HG03460 (cell line): Measurements from ENCODE around the gene WNT8A.
"Not testable (repeated sequence)": the region's sequence is repeated elsewhere in the genome, so short reads cannot be mapped to it uniquely, and the experiment has no call there.

Experiments
- ATAC-seq: cut with Tn5 transposase; IDR thresholded peaks from one replicate; pipeline ENCODE4 v1.9.1; 2021; ENCODE audit not compliant: unreplicated experiment

The WNT8A gene

DNA sequence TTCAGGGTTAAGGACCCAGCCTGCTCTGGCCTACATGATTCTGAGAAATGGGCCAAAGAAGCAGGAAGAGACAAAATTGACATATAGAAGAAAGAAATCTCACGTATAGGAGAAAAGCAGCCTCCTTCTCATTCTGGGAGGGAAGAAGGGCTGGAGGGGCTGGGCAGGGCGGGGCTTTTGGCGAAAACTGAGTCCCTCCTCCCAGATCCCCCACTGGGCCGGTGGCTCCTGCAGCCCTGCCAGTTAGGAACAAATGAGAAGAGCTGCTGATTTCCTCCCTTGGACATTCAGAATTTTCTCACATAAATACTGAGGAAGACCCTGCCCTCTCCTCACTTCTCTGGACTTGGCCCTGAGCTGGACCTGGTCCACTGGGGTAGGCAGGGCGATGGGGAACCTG, at the start of gene WNT8A:
WNT8A (plus strand) TSS at position 332 of the 400 bp plus-strand sequence. CDS start 95 bp downstream, outside the sequence.
- ATAC-seq, result no peak

DNA sequence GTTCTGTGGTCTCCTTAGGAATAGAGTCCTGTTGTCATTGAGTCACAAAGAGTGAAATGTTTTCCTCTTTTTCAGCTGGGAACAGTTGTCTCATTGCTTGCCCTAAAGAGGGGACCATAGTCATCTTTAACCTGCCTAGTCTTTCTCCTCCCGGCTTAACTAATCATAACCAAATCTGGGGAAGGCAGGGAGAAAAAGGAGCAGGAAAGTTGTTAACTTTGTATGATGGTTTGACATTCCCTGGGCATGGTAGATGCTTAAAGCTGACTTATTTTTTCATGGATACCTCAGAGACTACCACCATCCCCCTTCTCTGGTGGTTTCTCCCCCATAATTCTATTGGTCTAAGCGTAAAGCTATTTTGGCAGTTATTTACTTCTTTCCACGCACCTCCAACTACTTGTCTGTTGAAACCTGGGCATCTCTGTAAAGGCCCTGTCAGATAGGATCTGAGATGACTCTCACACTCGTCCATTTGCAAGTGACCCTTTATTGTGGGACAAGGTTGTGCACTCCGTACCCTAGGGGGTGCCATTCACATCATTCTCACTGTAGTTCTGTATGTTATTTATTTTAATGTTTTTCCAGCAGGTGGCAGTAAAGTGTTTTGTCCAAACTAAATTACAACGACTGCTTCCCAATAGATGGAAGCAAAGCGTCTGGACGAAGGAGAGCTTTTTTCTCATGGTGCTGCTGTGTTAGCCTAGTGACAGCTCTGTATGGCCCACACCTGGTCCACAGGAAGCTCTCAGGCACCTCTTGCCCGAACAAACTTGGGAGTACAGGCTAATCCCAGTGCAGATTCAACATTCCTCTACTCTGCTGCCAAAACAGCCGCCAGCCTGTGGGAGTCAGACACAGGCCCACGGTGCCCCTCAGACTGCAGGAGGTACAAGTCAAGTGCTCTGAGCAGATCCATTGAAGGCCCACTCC, 48.0 kb upstream of the WNT8A start:
- ATAC-seq, result peak; percentile 30

DNA sequence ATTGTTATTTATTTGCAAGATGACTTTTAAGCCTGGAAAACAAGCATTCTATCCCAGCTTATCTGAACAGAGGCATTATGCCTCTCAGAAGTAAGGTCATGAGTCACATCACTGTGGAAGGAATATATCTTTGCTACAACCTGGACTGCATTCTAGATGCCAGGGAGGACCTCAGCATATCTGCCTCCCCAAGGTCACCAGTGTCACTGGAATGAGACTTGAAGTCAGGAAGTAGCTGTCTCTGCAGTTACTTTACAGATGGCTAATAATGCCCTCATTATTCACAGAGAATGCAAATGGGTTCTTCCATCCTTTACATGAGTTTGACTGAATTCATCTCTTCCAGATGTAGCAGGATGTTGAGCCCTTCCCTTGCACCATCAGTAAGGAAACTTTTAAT, 46.6 kb upstream of the WNT8A start:
- no peak for ATAC-seq

DNA sequence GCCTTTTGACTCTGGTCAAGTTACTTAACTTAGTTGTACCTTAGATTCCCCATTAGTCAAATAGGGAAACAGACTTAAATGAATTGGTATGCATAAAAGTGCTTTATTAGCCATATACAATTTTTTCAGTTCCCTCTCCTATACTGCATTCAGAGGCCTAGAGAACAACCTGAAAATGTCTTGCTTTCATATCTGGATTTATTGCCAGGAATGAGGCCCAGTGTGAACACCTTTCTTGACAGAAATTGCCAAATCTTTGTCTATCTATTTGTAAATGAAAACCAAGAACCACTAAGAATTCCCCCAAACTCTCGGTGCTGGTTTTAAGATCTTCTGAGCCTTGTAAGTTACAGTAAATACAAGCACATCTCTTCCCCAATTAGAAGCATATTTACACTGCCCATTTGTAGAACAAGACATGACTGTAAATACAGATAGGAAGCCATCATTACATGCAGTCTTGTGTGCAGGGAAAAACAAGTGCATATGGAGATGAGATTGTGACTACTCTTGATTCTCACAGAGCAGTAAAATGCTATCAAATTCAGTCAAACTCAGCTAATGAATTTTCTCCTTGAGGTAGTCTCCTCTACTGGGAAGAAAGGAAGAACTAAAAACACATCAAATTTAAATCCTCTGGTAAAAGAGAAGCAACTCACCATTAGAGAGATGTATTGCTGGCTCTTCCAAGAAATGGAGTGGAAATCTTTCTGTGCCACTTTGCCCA, 45.8 kb upstream of the WNT8A start:
- no peak for ATAC-seq

GRCh38 chr5:138038826-138039225, 45.0 kb upstream of the WNT8A start:
- ATAC-seq, result no peak

DNA sequence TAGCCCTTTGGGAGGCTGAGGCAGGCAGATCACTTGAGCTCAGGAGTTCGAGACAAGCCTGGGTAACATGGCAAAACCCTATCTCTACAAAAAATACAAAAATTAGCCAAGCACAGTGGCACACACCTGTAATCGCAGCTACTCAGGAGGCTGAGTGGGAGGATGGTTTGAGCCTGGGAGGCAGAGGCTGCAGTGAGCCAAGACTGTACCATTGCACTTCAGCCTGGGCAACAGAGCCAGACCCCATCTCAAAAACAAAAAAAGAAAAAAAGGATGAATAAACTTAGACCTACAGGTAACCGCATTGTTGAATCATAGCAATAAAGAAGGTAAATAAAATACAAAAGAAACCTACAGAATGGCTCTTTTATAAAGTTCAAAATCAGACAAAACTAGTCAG, 38.5 kb upstream of the WNT8A start:
- ATAC-seq, result not testable (repeated sequence)

DNA sequence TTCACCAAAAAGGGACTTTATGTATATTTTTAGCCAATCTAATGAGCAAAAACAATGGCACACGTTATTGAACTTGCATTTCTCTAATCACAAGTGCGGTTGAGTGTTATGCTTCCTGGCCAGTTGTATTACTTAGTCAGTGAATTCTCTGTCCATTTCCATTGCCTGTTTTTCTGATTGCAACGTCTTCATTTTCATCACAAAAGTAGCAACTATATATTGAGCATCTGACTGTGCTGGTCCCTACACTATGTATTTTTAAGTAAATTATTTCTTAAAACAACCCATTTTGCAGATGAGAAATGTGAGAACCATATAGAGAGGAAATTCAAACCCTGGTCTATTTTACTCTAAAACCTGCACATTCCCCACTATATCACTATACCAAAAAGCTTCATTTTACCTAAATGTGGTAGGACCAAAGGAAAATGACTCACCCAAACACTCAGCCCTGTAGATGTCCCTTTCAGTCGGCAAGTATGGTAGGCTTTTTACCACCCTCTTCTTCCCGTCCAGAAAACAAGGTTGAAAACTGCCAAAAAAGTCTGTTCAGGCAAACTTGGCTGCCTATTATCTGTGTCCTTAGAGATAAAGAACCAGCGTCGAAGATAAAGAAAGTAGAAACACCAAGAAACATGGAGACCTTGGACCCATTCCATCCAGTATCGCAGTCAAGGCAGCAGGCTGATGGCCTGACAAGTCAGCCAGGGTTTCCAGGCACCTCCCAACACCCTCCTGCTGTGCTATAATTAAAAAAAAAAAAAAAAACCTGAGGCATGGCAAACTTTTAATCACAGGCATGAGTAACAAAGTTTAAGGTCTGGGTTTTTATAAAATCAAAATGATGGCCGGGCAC, 32.2 kb upstream of the WNT8A start:
- no peak for ATAC-seq

- not testable (repeated sequence) for ATAC-seq
Measured at GRCh38 chr5:138052718-138053117, 31.1 kb upstream of the WNT8A start.

DNA sequence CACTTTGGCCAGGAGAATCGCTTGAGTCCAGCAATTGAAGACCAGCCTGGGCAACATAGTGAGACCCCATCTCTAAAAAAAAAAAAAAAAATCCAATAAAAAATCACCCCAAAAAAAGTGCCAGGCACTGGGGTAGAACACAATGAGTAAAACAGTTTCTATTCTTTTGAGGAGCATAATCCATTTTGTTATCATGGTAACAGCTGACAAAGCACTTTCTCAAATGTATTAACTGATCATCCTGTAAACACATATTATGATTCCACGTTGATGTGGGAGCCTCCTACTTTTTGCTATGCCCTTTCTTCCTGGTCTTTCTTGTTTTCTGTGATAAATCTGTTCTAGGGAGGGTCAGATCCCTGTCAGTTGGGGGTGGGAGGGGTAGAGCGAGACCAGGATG, 30.3 kb upstream of the WNT8A start:
- no peak for ATAC-seq

- no peak for ATAC-seq
Measured at GRCh38 chr5:138054206-138054605, 29.6 kb upstream of the WNT8A start.

DNA sequence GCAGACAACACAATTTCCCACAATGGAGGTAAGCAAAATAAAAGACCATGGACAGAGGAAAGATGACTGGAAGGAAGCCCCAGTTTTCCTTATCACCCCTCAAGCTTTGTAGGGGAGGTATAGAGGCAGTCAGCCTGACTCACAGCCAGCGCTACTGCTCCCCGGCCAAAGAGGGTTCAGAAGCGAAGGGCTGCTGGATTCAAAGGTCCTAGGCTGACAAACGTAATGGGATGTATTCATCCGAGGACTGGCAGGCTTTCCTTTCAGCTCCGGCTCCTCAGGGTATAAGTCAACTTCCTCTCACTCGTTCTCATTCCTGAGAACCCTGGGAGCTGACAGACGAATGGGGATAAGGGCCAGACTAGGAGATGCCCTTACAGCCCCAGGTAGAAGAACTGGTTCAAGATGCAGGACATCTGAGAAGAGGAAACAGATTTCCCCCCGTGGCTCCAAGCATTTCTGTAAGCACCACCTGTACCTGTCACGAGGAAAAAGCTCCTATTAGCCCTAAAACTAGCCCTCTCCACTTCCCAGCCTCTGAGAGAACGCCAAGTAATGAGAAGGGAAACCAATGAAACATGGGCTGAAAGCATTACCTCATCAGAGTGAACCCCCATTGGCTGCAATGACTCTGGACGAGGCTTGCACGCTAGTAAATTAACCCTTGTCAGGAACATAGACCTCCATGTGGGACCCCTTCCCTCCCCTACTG, 28.8 kb upstream of the WNT8A start:
- no peak for ATAC-seq

DNA sequence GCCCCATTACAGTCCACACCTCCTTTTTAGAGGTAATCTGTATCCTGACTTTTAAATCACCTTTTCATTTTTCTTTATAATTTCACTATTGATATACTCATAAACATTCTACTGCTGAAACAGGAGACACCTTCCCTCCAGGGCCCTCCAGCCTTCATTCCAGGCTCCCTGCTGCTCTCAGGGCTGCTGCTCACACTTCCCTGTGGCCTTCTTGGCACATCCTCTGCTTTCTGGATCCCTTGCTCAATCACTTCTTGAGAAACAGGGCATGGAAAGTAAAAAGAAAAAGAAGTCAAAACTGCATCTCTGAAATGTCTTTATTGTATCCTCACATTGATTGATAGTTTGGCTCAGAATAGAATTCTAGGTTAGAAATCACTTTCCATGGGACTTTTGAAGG, 19.3 kb upstream of the WNT8A start:
- ATAC-seq, result no peak

GRCh38 chr5:138065102-138065501, 18.7 kb upstream of the WNT8A start:
- ATAC-seq, result no peak

DNA sequence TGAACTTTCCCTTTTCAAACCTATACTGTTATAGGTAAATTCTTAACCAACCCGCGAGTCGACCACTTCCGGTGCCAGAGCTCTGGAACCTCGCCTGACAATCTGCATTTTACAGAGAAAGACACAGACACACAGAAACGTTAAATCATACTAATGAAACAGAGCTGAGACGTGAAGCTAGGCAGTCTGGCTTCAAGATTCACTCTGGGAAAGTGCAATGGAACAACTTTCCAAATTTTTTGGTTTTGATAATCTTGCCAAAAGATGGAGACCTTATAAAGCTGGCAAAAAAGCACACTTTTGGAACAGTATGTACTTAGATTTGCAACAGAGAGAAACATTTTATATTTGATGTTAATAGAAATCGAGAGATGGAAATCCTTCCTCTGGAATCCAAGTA, 15.9 kb upstream of the WNT8A start:
- ATAC-seq, result no peak

- no peak for ATAC-seq
Measured at GRCh38 chr5:138068742-138069600, 14.9 kb upstream of the WNT8A start.

DNA sequence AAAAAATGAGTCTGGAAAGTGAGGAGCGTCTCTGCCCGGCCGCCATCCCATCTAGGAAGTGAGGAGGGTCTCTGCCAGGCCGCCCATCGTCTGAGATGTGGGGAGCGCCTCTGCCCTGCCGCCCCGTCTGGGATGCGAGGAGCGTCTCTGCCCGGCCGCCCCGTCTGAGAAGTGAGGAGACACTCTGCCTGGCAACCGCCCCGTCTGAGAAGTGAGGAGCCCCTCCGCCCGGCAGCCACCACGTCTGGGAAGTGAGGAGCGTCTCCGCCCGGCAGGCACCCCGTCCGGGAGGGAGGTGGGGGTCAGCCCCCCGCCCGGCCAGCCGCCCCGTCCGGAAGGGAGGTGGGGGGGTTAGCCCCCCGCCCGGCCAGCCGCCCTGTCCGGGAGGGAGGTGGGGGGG, 13.8 kb upstream of the WNT8A start:
- not testable (repeated sequence) for ATAC-seq

DNA sequence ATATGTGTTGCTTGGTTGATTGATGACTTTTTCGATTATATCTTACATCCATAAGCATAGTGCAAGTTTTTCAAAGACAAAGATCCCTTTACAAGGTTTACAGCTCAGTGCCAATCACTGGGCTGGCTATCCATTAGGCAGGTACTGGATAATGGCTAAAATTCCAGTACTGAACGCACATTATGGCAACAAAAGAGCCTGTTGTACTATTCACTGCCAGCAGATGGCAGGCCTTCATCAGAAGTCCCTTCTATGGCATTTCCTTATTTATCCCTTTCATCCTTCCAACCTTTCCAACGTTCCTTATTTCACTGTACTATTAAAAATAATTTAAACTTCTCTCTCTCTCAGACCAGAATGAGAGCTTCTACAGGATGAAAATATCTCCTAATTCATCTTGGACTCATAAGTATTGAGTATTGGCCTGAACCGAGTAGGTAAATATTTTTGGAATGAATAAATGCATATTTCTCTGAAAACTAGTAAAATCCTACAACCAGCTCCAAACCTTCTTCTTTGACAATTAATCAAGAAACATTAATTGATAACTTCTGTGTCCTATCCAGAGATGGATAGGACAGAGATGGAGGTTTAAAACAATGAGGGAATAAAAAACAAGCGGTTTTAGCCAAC, 6.7 kb upstream of the WNT8A start:
- ATAC-seq, result no peak

- no peak for ATAC-seq
Measured at GRCh38 chr5:138078006-138078643, 5.7 kb upstream of the WNT8A start.

GRCh38 chr5:138082033-138082432, 1.8 kb upstream of the WNT8A start:
- ATAC-seq, result no peak
